Diencephalon (tissue), 1 donor: ENCODE data around the gene CEACAM1. TPM values are rescaled to one million over a fixed set of nuclear protein-coding genes. Genes with fewer than 3 reads are reported as not detected.

Source experiments
- small RNA-seq: library from RNA; depleted of rRNA; stranded (forward); fragments of <200 nt; gene quantifications from one replicate; pipeline ENCODE3, GENCODE V24; 2014
- total RNA-seq: library from RNA; depleted of rRNA; stranded (reverse); fragments of >200 nt; gene quantifications from one replicate; pipeline ENCODE4 v1.2.3, GENCODE V29; 2014

The CEACAM1 gene
- total RNA-seq: 0.23 TPM

GRCh38 chr19:42528354-42529247, at the start of gene CEACAM1:
Gene CEACAM1, minus strand, starts transcription at chr19:42528481. Its CDS starts 107 bp downstream, at chr19:42528374.

Small RNA genes lying within 50 kb of the gene (small RNA-seq; reads per million reads assigned to genes)
- gene RNU4-60P: not detected

Other genes with a start within 250 kb of the CEACAM1 start
- 3.5 TPM for gene PRR19, start 226.3 kb downstream of the CEACAM1 start, total RNA-seq
- 131 TPM for gene PAFAH1B3, start 225.9 kb downstream of the CEACAM1 start, total RNA-seq
- gene TMEM145, start 215.2 kb downstream of the CEACAM1 start, total RNA-seq: 59.5 TPM
- gene MEGF8, start 202.8 kb downstream of the CEACAM1 start, total RNA-seq: 74.3 TPM
- gene CNFN, start 138.2 kb downstream of the CEACAM1 start, total RNA-seq: not detected
- gene LIPE, start 101.1 kb downstream of the CEACAM1 start, total RNA-seq: 15.2 TPM
- not detected for gene CXCL17, start 85.5 kb downstream of the CEACAM1 start, total RNA-seq
- gene CEACAM8, start 66.4 kb upstream of the CEACAM1 start, total RNA-seq: not detected
- gene PSG3, start 212.0 kb upstream of the CEACAM1 start, total RNA-seq: not detected
- gene PSG8, start 237.2 kb upstream of the CEACAM1 start, total RNA-seq: not detected